Stimulated activated CD8-positive, alpha-beta memory T cell treated with anti-CD3 and anti-CD28 coated beads, Interleukin-15, amount 100 ng/mL, for 48 hours (primary cell): ENCODE measurements around the gene KLK1.
"Not testable (repeated sequence)": the region's sequence is repeated elsewhere in the genome, so short reads cannot be mapped to it uniquely, and the experiment has no call there.

Experiments
- DNase-seq, 2 donors: peaks; one replicate each; pipeline ENCODE4 v3.0.0-alpha.2; 2020; ENCODE audit warnings: low read depth in 2 of 2

KLK1 gene

GRCh38 chr19:50794074-50794875 lies 29.3 kb downstream of the KLK1 start:
- DNase-seq, result peak in 1 of 2 donors; percentile 26

GRCh38 chr19:50793558-50794065 lies 30.0 kb downstream of the KLK1 start:
- no peak for DNase-seq

DNA sequence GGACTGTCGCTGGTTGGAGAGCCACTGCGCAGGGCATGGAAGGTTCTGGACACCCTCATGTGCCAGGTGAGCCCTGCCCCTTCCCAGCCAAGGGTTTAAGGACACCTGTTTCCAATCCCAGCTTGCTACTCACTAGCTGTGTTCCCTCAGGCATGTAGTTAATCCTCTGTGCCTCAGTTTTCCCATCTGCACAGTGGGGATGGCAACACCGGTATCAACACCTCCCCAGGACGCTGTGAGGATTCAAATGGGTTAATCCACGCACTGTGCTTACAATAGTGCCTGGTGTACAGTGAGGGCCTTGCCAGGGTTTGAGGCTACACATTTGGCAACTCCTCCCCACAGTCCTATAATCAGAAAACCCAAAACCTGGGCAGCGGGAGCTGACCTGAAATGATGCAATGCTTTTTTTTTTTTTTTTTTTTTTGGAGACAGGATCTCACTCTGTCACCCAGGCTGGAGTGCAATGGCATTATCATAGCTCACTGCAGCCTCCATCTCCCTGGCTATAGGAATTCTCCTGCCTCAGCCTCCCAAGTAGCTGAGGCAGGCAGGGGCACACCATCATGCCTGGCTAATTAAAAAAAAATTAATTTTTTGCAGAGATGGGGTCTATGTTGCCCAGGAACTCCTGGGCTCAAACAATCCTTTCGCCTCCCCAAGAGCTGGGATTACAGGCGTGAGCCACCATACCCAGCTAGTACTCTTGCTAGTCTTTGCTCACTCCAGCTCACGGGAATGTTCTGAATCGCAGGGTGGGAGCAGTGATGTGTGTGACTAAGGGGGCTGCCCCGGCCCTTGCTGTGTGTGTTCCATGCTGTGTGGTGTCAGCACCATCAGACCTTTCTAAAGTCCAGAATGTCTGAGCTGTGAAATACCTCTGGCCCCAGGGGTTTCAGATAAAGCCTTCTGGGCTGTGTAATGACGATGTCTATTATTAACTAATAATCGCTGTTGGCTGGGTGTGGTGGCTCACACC lies 31.0 kb downstream of the KLK1 start:
- no peak for DNase-seq

- no peak for DNase-seq
Measured at GRCh38 chr19:50791594-50792271, 31.9 kb downstream of the KLK1 start.

DNA sequence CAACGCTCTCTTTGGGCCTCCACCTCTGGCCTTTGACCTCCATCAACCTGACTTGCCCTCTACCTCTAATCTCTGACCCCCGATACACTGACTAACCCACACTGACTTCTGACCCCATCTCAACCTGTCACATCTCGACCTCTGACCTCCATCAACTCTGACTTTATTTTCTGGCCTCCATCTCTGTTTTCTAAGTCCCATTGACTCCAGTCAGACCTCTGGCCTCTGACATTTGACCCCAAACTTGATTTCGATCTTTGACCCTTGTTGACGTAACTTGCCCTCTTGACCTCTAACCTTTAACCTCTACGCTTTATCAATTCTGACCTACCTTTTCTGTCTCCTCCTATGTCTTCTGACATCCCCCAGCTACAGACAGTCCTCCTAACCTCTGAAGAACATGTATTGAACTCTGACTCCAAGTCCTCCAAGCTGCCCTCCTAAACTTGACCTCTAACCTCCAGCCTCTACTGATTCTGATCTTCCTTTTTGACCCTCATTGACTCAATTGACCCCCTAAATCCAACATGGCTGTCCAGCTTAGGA lies 32.6 kb downstream of the KLK1 start:
- DNase-seq, result no peak

- DNase-seq, result no peak
Measured at GRCh38 chr19:50790396-50790795, 33.2 kb downstream of the KLK1 start, which contains the start of gene ACP4. ACP4 (plus strand) TSS chr19:50790415; CDS start chr19:50790415, 0 bp downstream.

- no peak for DNase-seq
Measured at GRCh38 chr19:50785329-50785728, 38.3 kb downstream of the KLK1 start.

GRCh38 chr19:50784710-50785109 lies 38.9 kb downstream of the KLK1 start:
- no peak for DNase-seq

- not testable (repeated sequence) for DNase-seq
Measured at GRCh38 chr19:50783848-50784152, 39.8 kb downstream of the KLK1 start.

GRCh38 chr19:50780753-50781435 lies 42.7 kb downstream of the KLK1 start:
- DNase-seq, result no peak

DNA sequence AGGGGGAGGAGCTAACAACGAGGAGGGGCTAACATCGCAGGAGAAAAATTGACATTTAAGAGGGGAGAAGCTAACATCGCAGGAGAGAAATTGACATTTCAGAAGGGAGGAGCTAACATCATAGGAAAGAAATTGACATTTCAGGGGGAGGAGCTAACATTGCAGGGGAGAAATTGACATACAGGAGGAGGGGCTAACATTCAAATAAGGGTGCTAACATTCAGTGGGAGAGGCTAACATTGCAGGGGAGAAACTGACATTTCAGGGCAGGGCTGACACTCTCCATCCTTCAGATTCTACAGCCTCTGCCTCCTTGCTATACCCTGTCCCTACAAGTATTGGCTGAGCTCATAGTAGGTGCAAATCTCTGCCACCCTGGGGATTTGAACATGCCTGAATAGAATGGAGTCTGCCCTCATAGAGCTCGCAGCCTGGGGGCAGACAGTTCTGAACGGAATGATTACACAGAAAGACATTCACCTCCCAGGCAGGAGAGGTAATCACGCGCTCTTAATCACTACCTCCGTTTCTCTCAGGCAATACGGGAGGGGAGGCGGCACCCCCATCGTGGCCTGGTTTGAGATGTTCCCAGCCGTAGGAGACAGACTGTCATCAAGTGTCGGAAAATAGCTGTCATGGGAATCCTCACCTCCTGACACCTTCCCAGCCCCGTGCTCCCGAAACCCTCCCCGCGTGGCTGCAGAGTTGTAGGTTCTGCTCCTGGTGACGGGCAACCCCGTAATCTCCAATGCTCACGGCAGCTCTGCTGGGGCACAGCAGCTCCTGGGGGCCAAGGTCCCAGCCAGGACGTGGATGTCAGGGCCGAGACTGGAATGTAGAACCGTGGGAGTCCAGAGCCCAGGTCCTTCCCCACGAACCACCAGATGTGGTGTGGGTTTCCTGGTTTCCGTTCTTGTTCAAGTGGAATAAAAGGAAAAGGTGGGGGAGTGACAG lies 43.8 kb downstream of the KLK1 start:
- DNase-seq, result no peak

DNA sequence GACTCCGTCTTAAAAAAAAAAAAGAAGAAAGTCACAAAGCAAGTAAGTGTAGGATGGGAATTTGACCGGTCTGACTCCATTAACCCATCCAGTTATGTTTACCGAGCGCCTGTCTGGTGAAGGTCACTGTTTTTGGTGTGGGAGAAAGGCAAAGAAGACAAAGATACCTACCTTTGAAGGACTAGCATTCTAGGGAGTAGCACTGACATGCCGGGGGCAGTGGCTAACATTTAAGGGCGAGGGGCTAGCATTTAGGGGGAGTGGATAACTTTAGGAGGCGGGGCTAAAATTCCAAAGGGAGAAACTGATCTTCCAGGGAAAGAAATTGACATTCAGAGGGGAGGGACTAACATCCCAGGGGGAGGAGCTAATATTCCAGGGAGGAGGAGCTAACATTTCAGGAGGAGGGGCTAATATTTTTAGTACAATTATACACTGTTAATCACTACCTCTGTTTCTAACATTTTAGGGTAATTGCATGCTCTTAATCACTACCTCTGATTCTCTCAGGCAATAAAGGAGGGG lies 44.6 kb downstream of the KLK1 start:
- no peak for DNase-seq

GRCh38 chr19:50777830-50778303 lies 45.7 kb downstream of the KLK1 start:
- no peak for DNase-seq

DNA sequence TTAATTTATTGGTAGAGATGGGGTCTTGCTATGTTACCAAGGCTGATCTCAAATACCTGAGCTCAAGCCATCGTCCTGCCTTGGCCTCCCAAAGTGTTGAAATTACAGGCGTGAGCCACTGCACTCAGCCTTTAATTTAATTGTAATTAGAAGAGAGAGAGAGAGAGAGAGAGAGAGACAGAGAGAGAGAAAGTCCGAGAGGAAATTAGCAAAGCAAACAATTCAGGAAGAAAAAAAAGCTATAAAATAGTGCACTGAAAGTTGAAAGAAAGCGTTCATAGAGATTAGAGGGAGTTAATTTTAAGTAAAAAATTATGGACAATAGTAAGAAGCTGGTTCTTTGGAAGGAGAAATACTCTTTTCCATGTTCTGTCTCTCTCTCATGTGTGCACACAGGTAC lies 46.3 kb downstream of the KLK1 start:
- DNase-seq, result no peak

GRCh38 chr19:50776131-50776530 lies 47.5 kb downstream of the KLK1 start:
- no peak for DNase-seq

DNA sequence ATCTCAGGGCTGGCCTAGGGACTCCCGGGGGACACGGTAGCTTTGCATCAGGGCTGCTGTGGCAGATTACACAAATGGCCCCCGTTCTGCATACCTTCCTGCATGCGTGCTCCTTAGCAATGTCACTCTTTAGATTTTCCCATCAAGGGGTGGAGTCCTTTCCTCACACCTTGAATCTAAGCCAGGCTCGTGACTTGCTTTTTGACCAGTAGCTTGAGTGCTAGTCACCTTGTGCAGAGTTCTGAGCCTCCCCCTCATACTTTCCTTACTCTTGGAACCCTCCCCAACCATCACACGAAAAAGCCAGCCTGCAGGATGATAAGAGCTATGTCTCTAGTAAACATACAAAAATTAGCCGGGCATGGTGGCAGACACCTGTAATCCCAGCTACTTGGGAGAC lies 50.1 kb downstream of the KLK1 start:
- DNase-seq, result not testable (repeated sequence)

DNA sequence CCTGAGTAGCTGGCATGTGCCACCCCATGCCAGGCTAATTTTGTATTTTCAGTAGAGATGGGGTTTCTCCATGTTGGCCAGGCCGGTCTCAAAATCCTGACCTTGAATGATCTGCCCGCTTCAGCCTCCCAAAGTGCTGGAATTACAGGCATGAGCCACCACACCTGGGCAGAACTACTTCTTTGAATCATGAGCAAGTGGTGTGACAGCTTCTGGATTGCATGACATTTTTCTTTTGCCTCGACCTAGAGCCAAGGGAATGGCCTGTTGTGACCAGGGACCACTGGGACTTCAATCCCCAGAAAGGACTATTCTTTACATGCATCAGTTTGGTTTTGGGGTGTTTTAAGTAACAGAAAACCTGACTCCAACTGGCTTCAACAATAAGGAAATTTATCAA lies 50.7 kb downstream of the KLK1 start:
- DNase-seq, result not testable (repeated sequence)

DNA sequence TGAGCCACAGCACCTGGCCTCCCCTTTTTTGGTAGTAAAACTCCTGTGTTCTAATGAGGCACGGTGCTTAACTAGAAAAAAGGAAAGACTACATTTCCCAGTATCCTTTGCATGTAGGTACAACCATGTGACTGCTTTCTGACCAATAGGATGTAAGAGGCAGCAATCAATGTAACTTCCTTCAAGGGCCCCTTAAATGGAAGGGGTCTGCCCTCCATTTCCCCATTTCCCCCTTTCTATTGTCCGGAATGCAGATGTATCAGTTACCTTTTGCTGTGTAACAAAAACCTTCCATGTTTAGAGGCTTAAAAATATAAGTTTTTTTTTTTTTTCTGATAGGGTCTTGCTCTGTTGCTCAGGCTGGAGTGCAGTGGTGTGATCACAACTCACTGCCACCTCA lies 51.1 kb downstream of the KLK1 start:
- DNase-seq, result no peak

DNA sequence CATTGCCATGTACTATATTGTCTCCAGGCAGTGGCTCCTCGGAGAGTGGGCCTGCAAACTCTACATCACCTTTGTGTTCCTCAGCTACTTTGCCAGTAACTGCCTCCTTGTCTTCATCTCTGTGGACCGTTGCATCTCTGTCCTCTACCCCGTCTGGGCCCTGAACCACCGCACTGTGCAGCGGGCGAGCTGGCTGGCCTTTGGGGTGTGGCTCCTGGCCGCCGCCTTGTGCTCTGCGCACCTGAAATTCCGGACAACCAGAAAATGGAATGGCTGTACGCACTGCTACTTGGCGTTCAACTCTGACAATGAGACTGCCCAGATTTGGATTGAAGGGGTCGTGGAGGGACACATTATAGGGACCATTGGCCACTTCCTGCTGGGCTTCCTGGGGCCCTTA lies 52.7 kb downstream of the KLK1 start:
- DNase-seq, result no peak

- not testable (repeated sequence) for DNase-seq
Measured at GRCh38 chr19:50770164-50770563, 53.4 kb downstream of the KLK1 start, which contains the start of gene GPR32. GPR32 (plus strand) TSS chr19:50770464; CDS start chr19:50770601, 137 bp downstream.
